GM18867 (cell line): ENCODE data around the gene CCDC150.
"Not testable (repeated sequence)": the region's sequence is repeated elsewhere in the genome, so short reads cannot be mapped to it uniquely, and the experiment has no call there.

ENCODE experiments used
- ATAC-seq: cut with Tn5 transposase; IDR thresholded peaks from one replicate; pipeline ENCODE4 v1.9.1; 2021; ENCODE audit warnings: mild to moderate bottlenecking, moderate library complexity; ENCODE audit not compliant: unreplicated experiment

CCDC150 gene

GRCh38 chr2:196639180-196640030, at the start of gene CCDC150:
CCDC150 (plus strand) TSS chr2:196639715; CDS start chr2:196639767, 52 bp downstream.
- peak; percentile 100 for ATAC-seq

GRCh38 chr2:196590286-196590685, 49.2 kb upstream of the CCDC150 start:
- ATAC-seq = no peak

GRCh38 chr2:196591004-196591403, 48.5 kb upstream of the CCDC150 start:
- no peak for ATAC-seq

GRCh38 chr2:196591621-196592022, 47.9 kb upstream of the CCDC150 start:
- ATAC-seq = no peak

- ATAC-seq = peak; percentile 39
Measured at GRCh38 chr2:196592331-196592910, 47.1 kb upstream of the CCDC150 start.

GRCh38 chr2:196592911-196593881, 46.3 kb upstream of the CCDC150 start, which contains the start of gene HECW2:
HECW2 (minus strand) TSS chr2:196593554.
- peak; percentile 69 for ATAC-seq

GRCh38 chr2:196594158-196594557, 45.4 kb upstream of the CCDC150 start:
- ATAC-seq = no peak

GRCh38 chr2:196597531-196597930, 42.0 kb upstream of the CCDC150 start:
- no peak for ATAC-seq

GRCh38 chr2:196598412-196598811, 41.1 kb upstream of the CCDC150 start:
- ATAC-seq = no peak

GRCh38 chr2:196598846-196599245, 40.7 kb upstream of the CCDC150 start:
- no peak for ATAC-seq

- no peak for ATAC-seq
Measured at GRCh38 chr2:196601430-196602306, 37.8 kb upstream of the CCDC150 start.

- ATAC-seq = no peak
Measured at GRCh38 chr2:196604196-196604595, 35.3 kb upstream of the CCDC150 start.

- no peak for ATAC-seq
Measured at GRCh38 chr2:196606516-196606915, 33.0 kb upstream of the CCDC150 start.

GRCh38 chr2:196607073-196607472, 32.4 kb upstream of the CCDC150 start:
- ATAC-seq = no peak

- ATAC-seq = not testable (repeated sequence)
Measured at GRCh38 chr2:196607896-196608295, 31.6 kb upstream of the CCDC150 start.

GRCh38 chr2:196609806-196610205, 29.7 kb upstream of the CCDC150 start:
- ATAC-seq = no peak

GRCh38 chr2:196610796-196611195, 28.7 kb upstream of the CCDC150 start:
- ATAC-seq = no peak

GRCh38 chr2:196613302-196613701, 26.2 kb upstream of the CCDC150 start:
- ATAC-seq = no peak

- peak; percentile 47 for ATAC-seq
Measured at GRCh38 chr2:196617430-196617829, 22.1 kb upstream of the CCDC150 start.

GRCh38 chr2:196618661-196619060, 20.9 kb upstream of the CCDC150 start:
- ATAC-seq = no peak
